ENCODE results near the gene TRIM33.

The TRIM33 gene

GRCh38 chr1:114347431-114348209 is 163.4 kb downstream of the TRIM33 start:
- DNase-seq, result no peak

GRCh38 chr1:114346480-114347029 is 164.4 kb downstream of the TRIM33 start:
- DNase-seq, result peak; percentile 55 to 92

GRCh38 chr1:114345930-114346479 is 165.0 kb downstream of the TRIM33 start:
- no peak for DNase-seq

- DNase-seq, result no peak
Measured at GRCh38 chr1:114344656-114345055, 166.3 kb downstream of the TRIM33 start.
